Adipose tissue (tissue), 3 donors: ENCODE measurements around the gene TNFRSF1A. TPM values are rescaled to one million over a fixed set of nuclear protein-coding genes. Genes with fewer than 3 reads are reported as not detected.

Source experiments
- H3K27ac ChIP-seq: one replicate; pipeline ENCODE4 v1.5.1; 2013; ENCODE audit warnings: low read depth, low read length
- WGBS, 3 donors: extraction: QIAGEN DNeasy Blood & Tissue Kit; methylation state at CpG; one replicate each; pipeline ENCODE4 v1.1.7; 2013; 5-methylcytosine and 5-hydroxymethylcytosine counted together
- polyA plus RNA-seq, 3 donors: library from polyadenylated mRNA; stranded (reverse); fragments of 200-250 nt; gene quantifications; one replicate each; pipeline ENCODE4 v1.2.3, GENCODE V29; 2013
- donor health status: healthy with polysubstance abuse.
- donor health status: Bipolar disorder and iron deficiency.
- donor health status: healthy.

Gene TNFRSF1A
- polyA plus RNA-seq, 3 donors: 46.8 to 238 (median 68.9) TPM

GRCh38 chr12:6363010-6363329, 21.1 kb upstream of the TNFRSF1A start:
- H3K27ac ChIP-seq: peak overlapping the region; percentile 87
- WGBS, 3 donors: 8 to 15% (median 13%) methylated on average over 4 of the region's 4 CpGs

DNA sequence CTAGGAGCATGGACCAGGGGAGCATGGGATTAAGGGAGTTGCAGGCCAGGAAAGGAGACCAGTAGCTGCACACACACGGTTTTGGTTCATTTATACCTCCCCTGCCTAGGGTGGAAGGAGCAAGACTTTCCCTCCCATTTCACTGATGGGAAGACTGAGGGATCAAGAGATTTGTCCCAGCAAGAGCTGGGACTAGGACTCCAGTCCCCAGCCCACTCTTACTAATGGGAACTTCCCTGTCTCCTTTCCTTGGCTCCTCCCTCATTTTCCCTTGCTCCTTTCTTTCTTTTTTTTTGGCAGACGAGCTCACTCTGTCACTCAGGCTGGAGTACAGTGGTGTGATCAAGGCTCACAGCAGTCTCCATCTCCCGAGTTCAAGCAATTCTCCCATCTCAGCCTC, 20.5 kb upstream of the TNFRSF1A start:
- no peak overlapping the region for H3K27ac ChIP-seq
- WGBS, 3 donors: 63 to 66% (median 65%) methylated on average over 3 of the region's 3 CpGs

DNA sequence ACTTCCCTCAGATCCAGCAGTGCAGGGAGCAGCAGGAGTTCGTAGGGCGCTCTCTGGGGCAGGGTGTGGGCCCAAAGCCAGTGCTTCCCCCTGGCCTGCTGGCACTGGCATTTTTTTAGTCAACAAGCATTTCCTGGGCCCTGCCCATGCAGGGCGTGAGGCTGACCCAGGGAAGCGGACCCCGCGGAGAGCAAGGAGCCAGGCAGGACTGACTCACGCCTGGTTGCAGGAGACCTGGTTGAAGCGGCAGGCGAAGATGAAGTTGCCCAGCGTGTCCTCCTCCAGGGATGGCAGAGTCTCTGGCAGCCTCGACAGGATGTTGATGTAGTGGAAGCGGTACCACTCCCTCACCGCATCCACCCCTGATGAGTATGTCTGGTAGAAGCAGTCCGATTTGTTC, 20.0 kb upstream of the TNFRSF1A start:
- WGBS, 3 donors: 66 to 81% (median 67%) methylated on average over 14 of the region's 14 CpGs
- no peak overlapping the region for H3K27ac ChIP-seq

GRCh38 chr12:6360578-6361490, 19.0 kb upstream of the TNFRSF1A start:
- WGBS, 3 donors: 67 to 78% (median 71%) methylated on average over 10 to 11 of the region's 11 CpGs
- no peak overlapping the region for H3K27ac ChIP-seq

DNA sequence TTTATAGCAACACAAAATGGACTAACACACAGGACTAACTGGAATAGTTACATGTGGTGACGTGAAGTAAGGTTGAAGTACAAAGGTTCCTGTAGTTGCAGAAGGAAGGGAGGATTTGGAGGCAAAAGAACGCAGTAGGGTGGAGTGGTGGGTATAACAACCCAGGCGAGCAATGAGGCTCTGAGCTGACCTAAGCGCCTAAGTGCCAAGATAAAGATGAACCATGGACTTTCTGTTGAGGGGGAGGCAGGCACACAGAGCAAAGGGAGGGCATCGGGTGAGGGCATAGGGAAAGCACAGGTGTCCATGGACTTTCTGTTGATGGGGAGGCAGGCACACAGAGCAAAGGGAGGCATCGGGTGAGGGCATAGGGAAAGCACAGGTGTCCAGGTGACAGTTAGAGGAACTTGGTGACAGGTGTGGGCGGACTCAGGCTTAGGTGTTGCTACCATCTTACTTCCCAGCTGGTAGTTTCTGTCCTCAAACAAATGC, 18.2 kb upstream of the TNFRSF1A start:
- 62 to 89% (median 88%) methylated on average over 7 of the region's 7 CpGs for WGBS, 3 donors
- no peak overlapping the region for H3K27ac ChIP-seq

GRCh38 chr12:6358881-6359280, 17.0 kb upstream of the TNFRSF1A start:
- 61 to 70% (median 63%) methylated on average over 1 of the region's 1 CpG for WGBS, 3 donors
- H3K27ac ChIP-seq: no peak overlapping the region

- 87 to 90% (median 88%) methylated on average over 5 of the region's 5 CpGs for WGBS, 3 donors
- H3K27ac ChIP-seq: no peak overlapping the region
Observed at GRCh38 chr12:6356374-6356820, 14.5 kb upstream of the TNFRSF1A start.

DNA sequence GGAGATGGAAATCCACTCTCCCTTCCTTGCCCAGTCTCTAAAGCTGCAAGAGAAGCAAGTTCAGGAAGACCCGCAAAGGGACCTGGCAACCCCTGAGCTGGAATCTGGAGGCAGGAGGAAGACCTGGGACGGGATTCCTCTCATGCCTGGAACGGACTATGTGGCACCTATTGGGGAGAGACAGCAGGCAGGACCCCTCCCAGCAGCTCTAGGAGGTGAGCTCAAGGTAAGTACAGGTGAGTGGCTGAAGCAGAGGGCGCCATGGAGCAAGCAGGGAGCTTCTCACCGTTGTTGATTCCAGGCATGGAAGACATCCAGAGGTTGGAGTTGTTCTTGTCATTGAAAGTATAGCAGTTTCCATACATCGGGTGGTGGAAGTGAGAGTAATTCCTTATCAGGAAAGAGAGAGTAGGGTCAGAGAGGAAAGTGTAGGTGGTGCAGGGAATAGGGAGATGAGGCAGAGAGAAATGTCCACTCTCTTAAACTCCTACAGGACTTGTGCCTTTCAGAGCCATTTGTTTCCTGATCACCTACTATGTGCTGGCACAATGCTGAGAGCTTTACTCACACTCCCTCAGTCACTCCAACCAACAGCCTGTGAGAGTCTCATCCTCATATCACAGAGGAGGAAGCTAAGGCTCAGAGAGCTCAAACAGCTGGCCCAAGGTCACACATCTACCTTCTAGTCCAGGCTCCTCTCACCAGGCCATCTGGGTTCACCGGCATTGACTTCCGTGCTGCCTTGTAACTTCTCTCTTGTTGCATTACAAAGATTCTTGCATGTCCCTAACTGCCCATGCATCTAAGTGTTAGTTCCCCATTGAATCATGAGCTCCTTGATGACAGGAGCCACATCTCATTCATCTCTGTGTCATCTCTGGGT, 13.9 kb upstream of the TNFRSF1A start:
- 62 to 80% (median 71%) methylated on average over 8 of the region's 8 CpGs for WGBS, 3 donors
- no peak overlapping the region for H3K27ac ChIP-seq

- whole genome bisulfite sequencing, 3 donors: 94 to 97% (median 95%) methylated on average over 10 of the region's 10 CpGs
Observed at GRCh38 chr12:6354495-6355393, 12.9 kb upstream of the TNFRSF1A start.

DNA sequence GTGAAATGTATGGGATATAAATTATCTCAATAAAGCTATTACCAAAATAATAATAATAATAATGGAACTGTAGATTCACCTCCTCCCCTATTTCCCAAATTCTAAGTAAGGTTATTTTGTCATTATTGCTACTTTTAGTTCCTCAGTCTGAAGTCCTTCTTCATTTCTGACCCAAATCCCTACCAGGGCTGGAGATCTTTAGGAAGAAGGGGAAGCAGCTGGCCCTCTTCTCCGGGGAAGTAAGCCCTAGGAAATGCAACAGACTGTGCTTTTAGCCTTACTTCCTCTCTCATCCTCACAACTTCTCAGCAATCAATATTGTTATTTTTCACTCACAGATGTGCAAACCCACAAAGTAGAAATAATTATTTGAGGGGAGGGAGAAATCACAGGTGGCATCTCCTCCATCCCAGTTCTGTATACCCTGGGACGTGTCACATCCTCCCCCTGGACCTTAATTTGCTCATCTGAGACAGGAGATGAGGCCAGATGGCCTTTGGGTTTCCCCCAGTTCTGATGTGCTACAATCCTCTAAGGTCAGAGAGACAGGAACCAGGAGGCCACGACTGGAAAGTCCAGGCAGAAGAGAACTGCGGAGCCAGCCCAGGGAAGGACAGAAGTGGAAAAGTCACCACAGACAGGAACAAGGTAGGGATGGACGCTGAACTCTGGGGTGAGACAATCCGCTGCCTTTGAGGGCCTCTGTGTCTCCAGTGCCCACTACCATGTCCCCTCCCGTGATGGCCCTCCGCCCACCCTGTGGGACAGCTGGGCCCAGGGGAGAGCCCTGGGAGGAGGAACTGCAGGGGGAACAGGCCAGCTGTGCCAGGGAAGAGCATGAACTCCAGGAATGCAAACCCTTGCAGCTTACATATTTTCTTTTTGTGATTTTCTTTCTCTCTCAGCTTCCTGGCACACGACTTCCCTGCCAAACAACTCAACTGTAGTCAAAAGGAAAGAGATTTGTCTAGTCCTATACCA, 10.6 kb upstream of the TNFRSF1A start:
- 45 to 70% (median 49%) methylated on average over 9 of the region's 9 CpGs for WGBS, 3 donors
- H3K27ac ChIP-seq: peak overlapping the region; percentile 15

More at GRCh38 chr12:6354495-6355393, 12.9 kb upstream of the TNFRSF1A start:
- H3K27ac ChIP-seq: no peak overlapping the region

DNA sequence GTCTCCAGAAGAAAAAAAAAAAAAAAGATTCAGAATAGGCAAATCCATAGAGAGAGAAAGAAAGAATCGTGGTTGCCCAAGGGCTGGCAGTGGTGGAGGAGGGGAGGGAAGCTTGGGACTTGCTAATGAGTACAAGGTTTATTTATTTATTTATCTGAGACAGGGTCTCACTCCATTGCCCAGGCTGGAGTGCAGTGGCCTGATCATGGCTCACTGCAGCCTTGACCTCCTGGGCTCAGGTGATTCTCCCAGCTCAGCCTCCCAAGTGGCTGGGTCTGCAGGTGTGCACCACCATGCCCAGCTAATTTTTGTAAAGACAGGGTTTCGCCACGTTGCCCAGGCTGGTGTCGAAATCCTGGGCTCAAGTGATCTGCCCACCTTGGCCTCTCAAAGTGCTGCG, 9.7 kb upstream of the TNFRSF1A start:
- H3K27ac ChIP-seq: no peak overlapping the region
- 62 to 85% (median 66%) methylated on average over 5 of the region's 5 CpGs for WGBS, 3 donors

- peak overlapping the region; percentile 67 for H3K27ac ChIP-seq
- WGBS, 3 donors: 31 to 66% (median 38%) methylated on average over 19 of the region's 19 CpGs
Observed at GRCh38 chr12:6347367-6348338, 5.8 kb upstream of the TNFRSF1A start.

DNA sequence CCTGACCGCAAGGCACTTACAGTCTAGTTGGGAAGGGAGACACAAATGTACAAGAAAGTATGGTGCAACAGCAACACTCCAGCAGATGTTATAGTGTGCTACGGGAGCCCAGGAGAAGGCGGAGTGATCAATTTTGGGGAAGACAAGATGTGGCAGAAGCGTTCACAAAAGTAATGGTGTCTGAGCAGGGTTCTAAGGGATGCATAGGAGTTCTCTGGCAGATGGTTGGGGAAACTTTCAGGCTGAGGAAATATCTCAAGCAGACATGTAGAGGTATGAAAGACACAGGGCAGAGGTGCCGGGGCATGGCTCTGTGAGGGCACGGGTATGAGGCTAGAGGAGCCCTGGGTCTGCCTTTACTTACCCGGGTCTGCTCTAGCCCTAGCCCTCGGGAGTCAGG, 5.1 kb upstream of the TNFRSF1A start:
- 71 to 91% (median 74%) methylated on average over 8 of the region's 8 CpGs for WGBS, 3 donors
- H3K27ac ChIP-seq: peak overlapping the region; percentile 67

DNA sequence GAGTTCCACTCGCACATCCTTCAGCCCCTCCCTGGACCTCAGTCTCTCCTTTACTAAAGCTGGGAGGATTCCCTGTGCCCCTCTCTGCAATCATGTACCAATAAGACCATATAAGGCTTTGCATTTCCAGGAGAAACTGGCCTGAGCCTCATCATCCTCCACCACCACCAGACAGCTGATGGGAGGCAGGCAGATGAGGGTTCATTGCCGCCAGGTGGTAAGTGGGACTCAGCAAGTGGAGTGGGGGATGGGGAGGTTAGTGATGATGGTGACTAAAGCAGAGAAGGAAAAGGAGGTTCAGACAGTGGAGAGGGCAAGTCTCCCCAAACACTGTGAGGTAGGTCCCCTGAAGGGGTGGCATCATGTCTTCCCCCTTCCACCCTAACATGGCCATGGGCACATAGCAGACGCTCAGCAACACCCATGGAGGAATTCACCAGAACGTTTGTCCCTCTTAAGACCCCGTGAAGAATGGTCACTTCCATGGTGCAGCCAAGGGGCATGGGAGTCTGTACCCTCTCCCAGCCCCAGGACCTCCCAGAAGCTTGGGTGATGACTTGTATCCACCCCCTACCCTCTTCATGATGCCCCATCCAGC, 4.5 kb upstream of the TNFRSF1A start:
- WGBS, 3 donors: 83 to 88% (median 83%) methylated on average over 5 of the region's 5 CpGs
- H3K27ac ChIP-seq: peak overlapping the region; percentile 83

GRCh38 chr12:6345319-6346091, 3.6 kb upstream of the TNFRSF1A start:
- 45 to 68% (median 59%) methylated on average over 10 of the region's 10 CpGs for WGBS, 3 donors
- H3K27ac ChIP-seq: peak overlapping the region; percentile 83
